PC-3 (cell line): ENCODE data around the gene EIF2AK3. TPM values are rescaled to one million over a fixed set of nuclear protein-coding genes. Genes with fewer than 3 reads are reported as not detected.
A peak's percentile ranks its signal among the peaks of the same experiment; 100 is the strongest.

Source experiments
- ATAC-seq: fragments of 200-7000 bp; cut with Tn5 transposase; 2 replicates; pipeline ENCODE4 v1.9.1; 2020; ENCODE audit warnings: mild to moderate bottlenecking, moderate library complexity
- BruUV-seq: library from RNA; stranded (reverse); fragments of 400-500 nt; replicated peaks from 2 replicates; lab custom pipeline; 2021; lab: Mats Ljungman, UMichigan
- CTCF ChIA-PET: fragments of 300-600 bp; sonication (Branson Sonifier 250); formaldehyde crosslinking; loops from one replicate; lab custom pipeline; 2022; ENCODE audit warnings: antibody characterized with exemption; lab: Charles Lee
- POLR2A ChIA-PET: fragments of 300-600 bp; sonication (Branson Sonifier 250); formaldehyde crosslinking; loops from one replicate; lab custom pipeline; 2022; ENCODE audit warnings: antibody characterized with exemption; ENCODE audit not compliant: unreplicated experiment; lab: Charles Lee
- DNase-seq: peaks from one replicate; pipeline ENCODE4 v3.0.0-alpha.2; 2015
- H2AFZ ChIP-seq: fragments of 300-600 bp; sonication (generic); 2 replicates; pipeline ENCODE4 v1.6.0; 2016; ENCODE audit warnings: antibody characterized with exemption, low read length
- H3F3A ChIP-seq: fragments of 300-600 bp; sonication (generic); one replicate; pipeline ENCODE4 v1.6.0; 2017; ENCODE audit warnings: antibody characterized with exemption, low read length, control low read depth, mild to moderate bottlenecking; ENCODE audit not compliant: unreplicated experiment
- H3K27ac ChIP-seq: fragments of 300-600 bp; sonication (generic); 2 replicates; pipeline ENCODE4 v1.5.1; 2016; ENCODE audit warnings: mild to moderate bottlenecking, low read length
- H3K27me3 ChIP-seq: fragments of 300-600 bp; sonication (generic); 2 replicates; pipeline ENCODE4 v1.6.1; 2016; ENCODE audit warnings: low read length, mixed read lengths
- H3K36me3 ChIP-seq: fragments of 300-600 bp; sonication (generic); 2 replicates; pipeline ENCODE4 v1.6.1; 2016; ENCODE audit warnings: low read depth, mixed run types, low read length, mixed read lengths
- H3K4me1 ChIP-seq: fragments of 300-600 bp; sonication (generic); 2 replicates; pipeline ENCODE4 v1.5.1; 2016; ENCODE audit warnings: low read length; ENCODE audit not compliant: insufficient read depth
- H3K4me2 ChIP-seq: fragments of 300-600 bp; sonication (generic); 2 replicates; pipeline ENCODE4 v1.6.0; 2016; ENCODE audit warnings: low read length
- H3K4me3 ChIP-seq: fragments of 300-600 bp; sonication (generic); 2 replicates; pipeline ENCODE4 v1.5.1; 2016; ENCODE audit warnings: mild to moderate bottlenecking, low read length, mixed read lengths
- H3K79me2 ChIP-seq: fragments of 300-600 bp; sonication (generic); 2 replicates; pipeline ENCODE4 v1.6.1; 2017; ENCODE audit warnings: low read length, mixed read lengths
- H3K9ac ChIP-seq: fragments of 300-600 bp; sonication (generic); 2 replicates; pipeline ENCODE4 v1.6.0; 2016; ENCODE audit warnings: mild to moderate bottlenecking, low read length
- H3K9me2 ChIP-seq: fragments of 300-600 bp; sonication (generic); replicated peaks from 2 replicates; pipeline ENCODE4 v1.6.1; 2016; ENCODE audit warnings: mixed run types, low read length, mixed read lengths
- H3K9me3 ChIP-seq: fragments of 300-600 bp; sonication (generic); 2 replicates; pipeline ENCODE4 v1.6.1; 2016; ENCODE audit warnings: low read length, mixed read lengths
- H4K20me1 ChIP-seq: fragments of 300-600 bp; sonication (generic); 2 replicates; pipeline ENCODE4 v1.6.1; 2016; ENCODE audit warnings: low read length, mixed read lengths
- CTCF ChIP-seq: fragments of 300-600 bp; sonication (generic); conservative IDR thresholded peaks from 2 replicates; pipeline ENCODE4 v1.5.1; 2017; ENCODE audit warnings: antibody characterized with exemption, low read depth, mild to moderate bottlenecking, low read length
- EZH2 ChIP-seq: fragments of 300-600 bp; sonication (generic); IDR thresholded peaks from one replicate; pipeline ENCODE4 v1.6.1; 2017; ENCODE audit warnings: antibody characterized with exemption, mild to moderate bottlenecking, low read length; ENCODE audit not compliant: unreplicated experiment
- EZH2phosphoT487 ChIP-seq: fragments of 300-600 bp; sonication (generic); IDR thresholded peaks from 2 replicates; pipeline ENCODE4 v1.6.1; 2018; ENCODE audit warnings: mild to moderate bottlenecking, antibody characterized with exemption, low read length, borderline replicate concordance
- intact Hi-C: fragments of 100-400 bp; cut with micrococcal nuclease; formaldehyde crosslinking; loops from 2 replicates; pipeline ENCODE4 v1.9.0; 2023
- total RNA-seq: library from RNA; depleted of rRNA; stranded (reverse); fragments of >200 nt; gene quantifications from 2 replicates; pipeline ENCODE4 v1.2.3, GENCODE V29; 2014

EIF2AK3 gene
- total RNA-seq, 1 experiment from 2014 or later: 10.7 TPM

DNA sequence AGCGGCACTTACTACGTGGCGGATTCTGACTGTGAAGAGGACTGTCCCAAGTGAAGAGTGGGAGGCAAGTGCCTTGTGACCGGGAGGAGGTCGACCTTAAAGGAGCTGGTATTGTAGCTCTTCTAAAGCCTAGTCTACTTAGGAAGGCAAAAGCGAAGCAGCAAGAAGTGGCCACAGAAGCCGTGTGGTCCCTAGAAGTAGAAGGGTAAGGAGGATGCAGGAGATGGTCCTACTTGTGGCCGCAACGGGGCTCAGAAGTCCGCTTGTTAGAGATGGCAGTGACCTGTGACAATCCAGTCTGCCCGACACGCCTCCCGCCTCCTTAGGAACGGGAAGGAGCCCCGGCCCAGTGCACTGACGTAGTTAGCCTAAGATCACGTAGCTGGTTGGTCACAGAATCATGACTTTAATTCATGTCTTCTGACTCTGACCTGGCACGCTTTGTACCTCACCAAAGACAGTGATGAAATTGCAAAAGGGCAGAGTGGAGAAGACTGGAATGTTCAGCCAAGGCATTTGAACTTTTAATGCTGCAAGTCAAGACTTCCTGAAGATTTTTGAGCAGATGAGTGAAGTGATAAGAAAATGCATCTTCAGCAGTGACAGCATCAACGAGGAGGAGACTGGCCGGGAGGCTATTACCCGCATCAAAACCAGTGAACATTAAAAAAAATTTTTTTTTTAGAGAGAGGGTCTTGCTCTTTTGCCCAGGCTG is 749 bp upstream of the EIF2AK3 start:
- TSS peak; percentile 92 for BruUV-seq
- Histone ChIP-seq H3K9me2 (no peaks in the 10 kb centered on the region), H3K79me2 (peaks cover 37% of the 10 kb centered on the region), H3F3A (no peaks in the 10 kb centered on the region), H3K27ac (peak overlapping the region; percentile 88), H3K4me2 (peak overlapping the region; percentile 80), H4K20me1 (peaks cover 5% of the 10 kb centered on the region; the same call in 1 of the 2 replicates), H3K4me3 (peak overlapping the region; percentile 72), H3K36me3 (no peaks in the 10 kb centered on the region), H3K4me1 (peaks cover 22% of the 10 kb centered on the region), H3K9ac (peak overlapping the region; percentile 76), H3K9me3 (no peaks in the 10 kb centered on the region), H3K27me3 (no peaks in the 10 kb centered on the region), H2AFZ (peak overlapping the region; percentile 84)
- CTCF ChIA-PET: interaction anchor here (0.6 kb wide), 1 partner anchor 41 kb away, joined by 4 read pairs; no protein-coding TSS in a partner anchor
- TF ChIP-seq EZH2phosphoT487: no peak
- TF ChIP-seq CTCF: no peak
- TF ChIP-seq EZH2: no peak
- ATAC-seq: peak; percentile 55
- intact Hi-C loops: loop anchor here (1.0 kb wide), 2 partner anchors 31 to 41 kb away; no protein-coding TSS in a partner anchor
- POLR2A ChIA-PET: interaction anchor here (0.5 to 1.3 kb wide), 3 partner anchors 15 to 32 kb away, joined by 4 to 5 read pairs (median 5); no protein-coding TSS in a partner anchor
- DNase-seq: peak; percentile 87

DNA sequence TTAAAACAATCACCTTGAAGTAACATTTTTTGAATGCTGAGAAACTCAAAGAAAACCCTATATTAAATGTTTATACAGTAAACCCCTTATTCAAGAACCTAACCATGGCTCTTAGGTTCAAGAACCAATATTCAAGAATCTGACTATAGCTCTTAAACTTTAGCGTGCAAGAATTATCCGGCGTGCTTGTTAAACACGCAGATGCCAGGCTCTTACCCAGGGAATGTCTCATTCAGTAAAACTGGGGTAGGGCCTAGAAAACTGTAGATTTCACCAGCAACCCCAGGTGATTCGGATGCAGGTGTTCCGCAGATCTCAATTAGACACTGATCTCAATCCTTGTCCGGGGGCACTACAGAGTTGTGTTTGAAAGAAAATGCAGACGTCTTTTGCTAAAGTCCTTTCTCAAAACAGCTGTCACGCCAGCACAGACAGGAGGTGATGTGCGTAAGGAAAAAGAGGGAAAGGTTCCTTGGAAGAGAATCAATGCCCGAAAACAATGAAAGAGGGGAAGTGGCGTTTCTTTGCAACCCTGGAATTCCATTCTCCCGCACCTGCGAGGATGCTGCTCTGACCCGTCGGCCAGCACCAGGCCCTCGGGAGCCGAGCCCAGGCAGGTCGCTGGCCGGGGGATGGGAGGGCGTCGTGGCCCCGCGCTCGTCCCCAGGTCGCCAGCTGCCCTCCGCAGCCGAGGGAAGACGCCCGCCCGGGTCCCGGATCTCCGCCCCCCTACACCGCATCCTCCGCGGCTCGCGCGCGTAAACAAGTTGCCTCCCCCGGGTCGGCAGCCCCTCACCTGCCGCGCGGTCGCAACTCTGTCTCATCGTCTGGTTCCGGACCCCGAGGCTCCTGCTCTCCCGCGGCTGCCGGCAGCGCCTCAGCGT is 851 bp downstream of the EIF2AK3 start:
- Histone ChIP-seq H3K9me3 (no peaks in the 10 kb centered on the region), H3K4me1 (peaks cover 22% of the 10 kb centered on the region), H3K4me3 (peak overlapping the region; percentile 74), H3K9me2 (no peaks in the 10 kb centered on the region), H3K4me2 (peak overlapping the region; percentile 84), H3F3A (no peaks in the 10 kb centered on the region), H3K36me3 (no peaks in the 10 kb centered on the region), H3K27me3 (no peaks in the 10 kb centered on the region), H2AFZ (peak overlapping the region; percentile 81), H4K20me1 (peaks cover 5% of the 10 kb centered on the region; the same call in 1 of the 2 replicates), H3K9ac (peak overlapping the region; percentile 77), H3K79me2 (peaks cover 50% of the 10 kb centered on the region), H3K27ac (peak overlapping the region; percentile 49; the same call in 1 of the 2 replicates)
- no peak for TF ChIP-seq EZH2
- TF ChIP-seq EZH2phosphoT487: no peak
- no peak for TF ChIP-seq CTCF
- CTCF ChIA-PET: no interaction called here
- POLR2A ChIA-PET: no interaction called here
- DNase-seq (peak; percentile 25), ATAC-seq (peak; percentile 0; the same call in 1 of the 2 replicates)
- intact Hi-C loops: loop anchor here (1.0 kb wide), 2 partner anchors 33 to 43 kb away; no protein-coding TSS in a partner anchor
- BruUV-seq: TSS peak; percentile 56
